HCT116 (cell line): ENCODE results near the gene MYCL. TPM values are rescaled to one million over a fixed set of nuclear protein-coding genes. Genes with fewer than 3 reads are reported as not detected.

Source experiments
- ATAC-seq: fragments of 200-7000 bp; cut with Tn5 transposase; 2 replicates; pipeline ENCODE4 v1.9.1; 2020; ENCODE audit warnings: mild to moderate bottlenecking, moderate library complexity
- BruUV-seq: library from RNA; stranded (reverse); fragments of 400-500 nt; replicated peaks from 2 replicates; lab custom pipeline; 2021; lab: Mats Ljungman, UMichigan
- CTCF ChIA-PET: fragments of 300-600 bp; sonication (Branson Sonifier 250); formaldehyde crosslinking; loops from one replicate; lab custom pipeline; 2021; ENCODE audit warnings: antibody characterized with exemption; lab: Charles Lee
- POLR2A ChIA-PET: fragments of 300-600, 350-600 bp; sonication (Branson Sonifier 250); formaldehyde crosslinking; loops from one replicate; lab custom pipeline; 2021; ENCODE audit warnings: antibody characterized with exemption; lab: Charles Lee
- RAD21 ChIA-PET, 2 experiments: fragments of 300-600 bp; sonication (Branson Sonifier 250); formaldehyde crosslinking; loops; one replicate each; lab custom pipeline; 2023; ENCODE audit warnings: low total read pairs in 2 of 2; ENCODE audit not compliant: uncharacterized antibody in 2 of 2, unreplicated experiment in 2 of 2, low non-redundant PET in 1 of 2; lab: Charles Lee
- DNase-seq: peaks from one replicate; pipeline ENCODE4 v3.0.0-alpha.2; 2010; ENCODE audit warnings: low read depth, low spot score
- H2AFZ ChIP-seq: fragments of 200-600 bp; shearing (Covaris generic), sonication (generic); 2 replicates; pipeline ENCODE4 v1.6.1; 2017; ENCODE audit warnings: low read depth, mixed run types, mixed read lengths, antibody characterized with exemption, low read length; ENCODE audit not compliant: poor library complexity, severe bottlenecking
- H3K27ac ChIP-seq: 2 replicates; pipeline ENCODE4 v1.5.1; 2012; ENCODE audit warnings: low read depth, low read length
- H3K27me3 ChIP-seq: fragments of 200-600 bp; sonication (generic); 2 replicates; pipeline ENCODE4 v1.6.1; 2016; ENCODE audit warnings: mixed run types, low read length, mixed read lengths; ENCODE audit not compliant: insufficient read depth
- H3K36me3 ChIP-seq, 2 experiments: fragments of 200-500 bp in 1 of 2; fragments of 200-600 bp in 1 of 2; sonication (Bioruptor generic) in 1 of 2; sonication (generic) in 1 of 2; 2 replicates each; pipeline versions ENCODE4 v1.5.1 to v1.6.1; 2014 to 2016; ENCODE audit warnings: low read length in 2 of 2, inconsistent platforms in 1 of 2, mixed read lengths in 1 of 2, mixed run types in 1 of 2; ENCODE audit not compliant: insufficient read depth in 2 of 2, control insufficient read depth in 1 of 2
- H3K4me1 ChIP-seq, 2 experiments: fragments of 200-600 bp in 1 of 2; sonication (generic) in 1 of 2; 2 replicates each; pipeline versions ENCODE4 v1.5.1 to v1.6.1; 2012 to 2017; ENCODE audit warnings: low read length in 2 of 2, inconsistent platforms in 1 of 2, mild to moderate bottlenecking in 1 of 2, mixed read lengths in 1 of 2, mixed run types in 1 of 2, moderate library complexity in 1 of 2; ENCODE audit not compliant: insufficient read depth in 2 of 2, control insufficient read depth in 1 of 2
- H3K4me2 ChIP-seq: fragments of 200-600 bp; sonication (generic); 2 replicates; pipeline ENCODE4 v1.6.1; 2017; ENCODE audit warnings: mixed run types, low read length, mixed read lengths
- H3K4me3 ChIP-seq, 2 experiments: fragments of 200-600 bp in 1 of 2; sonication (generic) in 1 of 2; replicated peaks in 1 of 2; 2 replicates each; pipeline ENCODE4 v1.5.1; 2011 to 2016; ENCODE audit warnings: low read length in 2 of 2, control low read depth in 1 of 2, low read depth in 1 of 2, mild to moderate bottlenecking in 1 of 2, mixed read lengths in 1 of 2, mixed run types in 1 of 2
- H3K79me2 ChIP-seq: fragments of 200-600 bp; sonication (generic); 2 replicates; pipeline ENCODE4 v1.6.1; 2017; ENCODE audit warnings: mild to moderate bottlenecking, mixed run types, low read length, moderate library complexity, mixed read lengths; ENCODE audit not compliant: insufficient read depth
- H3K9ac ChIP-seq: fragments of 200-600 bp; sonication (generic); 2 replicates; pipeline ENCODE4 v1.6.1; 2016; ENCODE audit warnings: low read length, mixed read lengths
- H3K9me2 ChIP-seq: fragments of 200-600 bp; sonication (generic), shearing (Covaris generic); 2 replicates; pipeline ENCODE4 v1.6.1; 2017; ENCODE audit warnings: mixed run types, mild to moderate bottlenecking, moderate library complexity; ENCODE audit not compliant: insufficient read depth
- H3K9me3 ChIP-seq, 2 experiments: fragments of 200-500 bp in 1 of 2; fragments of 200-600 bp in 1 of 2; sonication (Bioruptor generic) in 1 of 2; sonication (generic) in 1 of 2; 2 replicates each; pipeline ENCODE4 v1.6.1; 2014 to 2017; ENCODE audit warnings: low read length in 2 of 2, mixed read lengths in 2 of 2, inconsistent platforms in 1 of 2, low read depth in 1 of 2, mild to moderate bottlenecking in 1 of 2, mixed run types in 1 of 2, moderate library complexity in 1 of 2; ENCODE audit not compliant: control insufficient read depth in 1 of 2, insufficient read depth in 1 of 2
- H4K20me1 ChIP-seq: fragments of 200-600 bp; sonication (generic), shearing (Covaris generic); 2 replicates; pipeline ENCODE4 v1.6.1; 2017; ENCODE audit warnings: mixed run types, mild to moderate bottlenecking, moderate library complexity; ENCODE audit not compliant: insufficient read depth
- ATF3 ChIP-seq: IDR thresholded peaks from 2 replicates; pipeline ENCODE4 v1.6.1; 2012
- ELF1 ChIP-seq: IDR thresholded peaks from 2 replicates; pipeline ENCODE4 v1.6.1; 2012; ENCODE audit warnings: low read depth, borderline replicate concordance
- EZH2 ChIP-seq: fragments of 200-600 bp; sonication (generic); IDR thresholded peaks from 2 replicates; pipeline ENCODE4 v1.6.1; 2017; ENCODE audit warnings: antibody characterized with exemption, mixed run types
- FOSL1 ChIP-seq: IDR thresholded peaks from 2 replicates; pipeline ENCODE4 v1.6.1; 2012; ENCODE audit warnings: low read depth
- RAD21 ChIP-seq: IDR thresholded peaks from 2 replicates; pipeline ENCODE4 v1.6.1; 2012; ENCODE audit warnings: low read depth, mild to moderate bottlenecking
- SIN3A ChIP-seq: IDR thresholded peaks from 2 replicates; pipeline ENCODE4 v1.6.1; 2012; ENCODE audit warnings: low read depth
- SRF ChIP-seq: IDR thresholded peaks from 2 replicates; pipeline ENCODE4 v1.6.1; 2012; ENCODE audit warnings: low read depth
- TCF7L2 ChIP-seq: IDR thresholded peaks from 2 replicates; pipeline ENCODE4 v1.7.0; 2011; ENCODE audit warnings: borderline replicate concordance, inconsistent platforms; ENCODE audit not compliant: insufficient read depth, insufficient read length; ENCODE audit errors: extremely low read depth
- ZBTB33 ChIP-seq: IDR thresholded peaks from 2 replicates; pipeline ENCODE4 v1.6.1; 2011; ENCODE audit warnings: mild to moderate bottlenecking, low read length, moderate library complexity; ENCODE audit not compliant: insufficient replicate concordance; ENCODE audit errors: extremely low read depth
- intact Hi-C: fragments of 100-400 bp; cut with micrococcal nuclease; formaldehyde crosslinking; loops from 2 replicates; pipeline ENCODE4 v1.10.0; 2022
- total RNA-seq: library from RNA; stranded (reverse); gene quantifications from one replicate; pipeline ENCODE4 v1.2.1, GENCODE V29; 2021; ENCODE audit not compliant: unreplicated experiment

The MYCL gene
- total RNA-seq, 1 experiment from 2014 or later = 10.0 TPM

GRCh38 chr1:39899611-39900538 lies 1.8 kb downstream of the MYCL start:
- H3K9me3 ChIP-seq = no peaks in the 10 kb centered on the region
- TF ChIP-seq FOSL1 = no peak
- no peak for TF ChIP-seq TCF7L2
- TF ChIP-seq ZBTB33 = no peak
- TF ChIP-seq RAD21 = no peak
- no peak for TF ChIP-seq SRF
- TF ChIP-seq SIN3A = no peak
- no peak for TF ChIP-seq ATF3
- no peak for TF ChIP-seq EZH2
- TF ChIP-seq ELF1 = no peak
- no peak overlapping the region for H2AFZ ChIP-seq
- no peaks in the 10 kb centered on the region for H4K20me1 ChIP-seq
- no peak overlapping the region for H3K27ac ChIP-seq
- H3K4me2 ChIP-seq = peak overlapping the region; percentile 98
- intact Hi-C loops = loop anchor here (5.0 kb wide), 1 partner anchor 293 kb away; no protein-coding TSS in a partner anchor
- no peaks in the 10 kb centered on the region for H3K36me3 ChIP-seq
- H3K4me3 ChIP-seq = peak overlapping the region in 1 of 2 experiments; percentile 72; a peak in 2 of 4 replicates
- H3K79me2 ChIP-seq = no peaks in the 10 kb centered on the region
- H3K27me3 ChIP-seq = no peaks in the 10 kb centered on the region
- POLR2A ChIA-PET = interaction anchor here (0.9 kb wide), 1 partner anchor 13 kb away, joined by 3 read pairs; no protein-coding TSS in a partner anchor
- DNase-seq (no peak), ATAC-seq (no peak)
- no peaks in the 10 kb centered on the region for H3K9me2 ChIP-seq
- CTCF ChIA-PET = interaction anchor here (0.5 kb wide), 1 partner anchor 115 kb away, joined by 3 read pairs; no protein-coding TSS in a partner anchor
- peaks cover 18 to 33% of the 10 kb centered on the region in 2 experiments for H3K4me1 ChIP-seq
- RAD21 ChIA-PET = no interaction called here
- TSS peak; percentile 39 for BruUV-seq
- 0 out of 2 replicates have a peak overlapping the region, but pooled peaks have one; percentile 76 for H3K9ac ChIP-seq
